BJ (cell line): Measurements from ENCODE around the gene ARID3B. TPM values are rescaled to one million over a fixed set of nuclear protein-coding genes. Genes with fewer than 3 reads are reported as not detected.
"Not testable (repeated sequence)": the region's sequence is repeated elsewhere in the genome, so short reads cannot be mapped to it uniquely, and the experiment has no call there.

ENCODE experiments used
- CTCF ChIA-PET: fragments of 350-600 bp; formaldehyde crosslinking; extraction: SDS; loops from one replicate; lab custom pipeline; 2021; ENCODE audit warnings: antibody characterized with exemption, inconsistent platforms; lab: Yijun Ruan, JAX
- POLR2A ChIA-PET: fragments of 300-600 bp; sonication (Branson Sonifier 250); formaldehyde crosslinking; extraction: SDS; loops from one replicate; lab custom pipeline; 2021; ENCODE audit warnings: antibody characterized with exemption; lab: Charles Lee
- DNase-seq: peaks from one replicate; pipeline ENCODE4 v3.0.0-alpha.2; 2011; ENCODE audit warnings: low read depth
- H3K27me3 ChIP-seq: 2 replicates; pipeline ENCODE4 v1.6.0; 2011; ENCODE audit warnings: low read length; ENCODE audit not compliant: control insufficient read depth, insufficient read depth
- H3K36me3 ChIP-seq: 2 replicates; pipeline ENCODE4 v1.5.1; 2011; ENCODE audit warnings: low read length; ENCODE audit not compliant: control insufficient read depth, insufficient read depth
- H3K4me3 ChIP-seq: 2 replicates; pipeline ENCODE4 v1.5.1; 2011; ENCODE audit warnings: low read depth, mild to moderate bottlenecking, control low read depth, low read length
- CTCF ChIP-seq: IDR thresholded peaks from 2 replicates; pipeline ENCODE4 v1.5.1; 2011; ENCODE audit warnings: low read depth, mild to moderate bottlenecking, control low read depth, inconsistent platforms, low read length, moderate library complexity; ENCODE audit not compliant: insufficient read depth
- polyA plus RNA-seq: library from polyadenylated mRNA; depleted of rRNA; stranded (reverse); fragments of >200 nt; gene quantifications from 2 replicates; pipeline ENCODE4 v1.2.3, GENCODE V29; 2011

Gene ARID3B
- polyA plus RNA-seq, 1 experiment: 1.5 TPM

DNA sequence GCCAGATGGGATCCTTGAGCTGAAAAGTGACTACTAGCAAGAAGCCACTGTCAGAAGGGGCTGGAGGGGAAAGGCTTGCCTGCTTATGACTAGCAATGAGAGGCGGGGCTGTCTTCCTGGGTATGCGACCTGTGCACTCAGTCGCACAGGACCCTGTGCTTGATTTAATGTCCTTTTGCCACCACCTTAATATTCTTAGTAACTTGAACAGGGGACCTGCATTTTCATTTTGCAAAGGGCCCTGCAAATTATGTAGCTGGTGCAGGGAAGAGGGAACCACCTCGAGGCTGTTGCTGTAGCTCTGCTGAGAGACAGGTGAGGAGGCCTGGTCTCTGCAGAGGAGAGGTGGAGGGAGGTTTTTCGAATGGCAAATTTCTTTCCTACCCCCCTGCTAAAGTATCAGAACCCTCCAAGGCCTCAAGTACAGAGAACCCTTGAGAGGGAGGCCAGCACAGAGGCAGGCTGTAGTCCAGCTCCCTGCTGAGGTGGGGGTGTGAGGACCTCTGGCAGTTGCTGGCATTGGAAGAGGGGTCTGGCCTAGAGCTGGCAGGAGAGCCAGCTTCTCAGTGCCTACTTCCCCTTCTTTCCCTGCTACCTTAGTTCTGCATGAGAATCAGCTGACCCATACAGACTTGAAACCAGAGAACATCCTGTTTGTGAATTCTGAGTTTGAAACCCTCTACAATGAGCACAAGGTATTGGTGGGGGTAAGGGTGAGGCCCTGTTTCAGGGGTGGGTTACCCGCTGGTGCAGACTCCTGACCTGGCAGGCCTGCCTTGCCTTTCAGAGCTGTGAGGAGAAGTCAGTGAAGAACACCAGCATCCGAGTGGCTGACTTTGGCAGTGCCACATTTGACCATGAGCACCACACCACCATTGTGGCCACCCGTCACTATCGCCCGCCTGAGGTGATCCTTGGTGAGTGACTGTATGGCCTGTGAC, 86.0 kb downstream of the ARID3B start:
- no peak for TF ChIP-seq CTCF
- POLR2A ChIA-PET: interaction anchor here (0.7 kb wide), 1 partner anchor 51 kb away, joined by 3 read pairs; no protein-coding TSS in a partner anchor
- H3K36me3 ChIP-seq: peaks cover 66% of the 10 kb centered on the region
- no peak for DNase-seq
- H3K4me3 ChIP-seq: no peak overlapping the region
- H3K27me3 ChIP-seq: no peaks in the 10 kb centered on the region
- CTCF ChIA-PET: interaction anchor here (1.5 to 22.3 kb wide), 3 partner anchors 8 to 142 kb away, joined by 5 to 563 read pairs (median 7); partner anchors contain the start of gene CSK

GRCh38 chr15:74627766-74628165, 86.7 kb downstream of the ARID3B start:
- Histone ChIP-seq H3K27me3 (no peaks in the 10 kb centered on the region), H3K36me3 (peaks cover 61% of the 10 kb centered on the region), H3K4me3 (no peak overlapping the region)
- no peak for DNase-seq
- no peak for TF ChIP-seq CTCF
- CTCF ChIA-PET: interaction anchor here (22.3 kb wide), 1 partner anchor 142 kb away, joined by 563 read pairs; the partner anchor contains the start of gene CSK
- POLR2A ChIA-PET: interaction anchor here (0.7 kb wide), 1 partner anchor 52 kb away, joined by 3 read pairs; no protein-coding TSS in a partner anchor

GRCh38 chr15:74628199-74628598, 87.2 kb downstream of the ARID3B start:
- Histone ChIP-seq H3K36me3 (peaks cover 61% of the 10 kb centered on the region), H3K27me3 (no peaks in the 10 kb centered on the region), H3K4me3 (no peak overlapping the region)
- POLR2A ChIA-PET: interaction anchor here (0.7 kb wide), 1 partner anchor 53 kb away, joined by 3 read pairs; no protein-coding TSS in a partner anchor
- no peak for DNase-seq
- CTCF ChIA-PET: interaction anchor here (0.6 to 22.3 kb wide), 4 partner anchors 9 to 249 kb away, joined by 3 to 563 read pairs (median 3); partner anchors contain the start of gene CSK
- no peak for TF ChIP-seq CTCF

DNA sequence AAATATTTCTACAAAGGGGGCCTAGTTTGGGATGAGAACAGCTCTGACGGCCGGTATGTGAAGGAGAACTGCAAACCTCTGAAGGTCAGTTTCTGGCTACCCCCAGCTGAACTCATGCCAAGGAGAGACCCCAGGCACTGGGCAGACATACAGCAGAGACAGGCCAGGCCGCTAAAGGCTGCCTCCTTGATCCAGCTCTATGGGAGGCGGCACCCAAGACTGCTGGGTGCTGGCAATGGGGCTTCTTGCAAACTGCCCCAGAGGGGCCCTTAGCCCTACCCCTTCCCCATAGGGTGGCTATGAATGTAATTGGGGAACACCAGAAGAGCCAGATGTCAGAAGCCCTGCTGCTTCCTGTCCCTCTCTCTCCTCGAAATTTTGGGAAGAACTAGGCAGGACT, 87.9 kb downstream of the ARID3B start:
- CTCF ChIA-PET: interaction anchor here (0.6 to 22.3 kb wide), 4 partner anchors 8 to 249 kb away, joined by 3 to 563 read pairs (median 3); partner anchors contain the start of gene CSK
- TF ChIP-seq CTCF: no peak
- peaks cover 54% of the 10 kb centered on the region for H3K36me3 ChIP-seq
- no peak for DNase-seq
- no peak overlapping the region for H3K4me3 ChIP-seq
- POLR2A ChIA-PET: no interaction called here
- no peaks in the 10 kb centered on the region for H3K27me3 ChIP-seq

DNA sequence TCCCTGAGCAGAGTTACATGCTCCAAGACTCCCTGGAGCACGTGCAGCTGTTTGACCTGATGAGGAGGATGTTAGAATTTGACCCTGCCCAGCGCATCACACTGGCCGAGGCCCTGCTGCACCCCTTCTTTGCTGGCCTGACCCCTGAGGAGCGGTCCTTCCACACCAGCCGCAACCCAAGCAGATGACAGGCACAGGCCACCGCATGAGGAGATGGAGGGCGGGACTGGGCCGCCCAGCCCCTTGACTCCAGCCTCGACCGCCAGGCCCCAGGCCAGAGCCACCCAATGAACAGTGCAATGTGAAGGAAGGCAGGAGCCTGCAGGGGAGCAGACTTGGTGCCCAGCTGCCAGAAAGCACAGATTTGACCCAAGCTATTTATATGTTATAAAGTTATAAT, 88.7 kb downstream of the ARID3B start:
- H3K36me3 ChIP-seq: peaks cover 51% of the 10 kb centered on the region
- POLR2A ChIA-PET, DNase-seq, H3K27me3 ChIP-seq, H3K4me3 ChIP-seq: not testable (repeated sequence)
- CTCF ChIA-PET: interaction anchor here (1.0 to 22.3 kb wide), 6 partner anchors 11 to 320 kb away, joined by 4 to 563 read pairs (median 47); partner anchors contain the start of genes CLK3 and CSK
